HL-60 (cell line): Measurements from ENCODE around the gene LRCOL1.

Experiments used
- DNase-seq, 2 experiments: peaks; one replicate each; pipeline ENCODE4 v3.0.0-alpha.2; 2010 to 2020; ENCODE audit warnings: low read depth in 1 of 2, low spot score in 1 of 2
- H3K27ac ChIP-seq: fragments of 250-450 bp; sonication (Bioruptor Pico); replicated peaks from 2 replicates; pipeline ENCODE4 v1.5.1; 2020; ENCODE audit warnings: mild to moderate bottlenecking, moderate library complexity
- H3K27me3 ChIP-seq: fragments of 250-450 bp; sonication (Bioruptor Pico); 2 replicates; pipeline ENCODE4 v1.5.1; 2021; ENCODE audit warnings: mild to moderate bottlenecking, moderate library complexity; ENCODE audit not compliant: insufficient read depth, poor library complexity, severe bottlenecking
- H3K4me3 ChIP-seq: replicated peaks from 2 replicates; pipeline ENCODE4 v1.5.1; 2011; ENCODE audit warnings: mild to moderate bottlenecking, control low read depth, low read length; ENCODE audit not compliant: insufficient read depth
- CTCF ChIP-seq: IDR thresholded peaks from one replicate; pipeline ENCODE4 v1.5.1; 2011; ENCODE audit warnings: low read length, control low read depth, inconsistent platforms; ENCODE audit not compliant: insufficient read depth
- GABPA ChIP-seq: IDR thresholded peaks from 2 replicates; pipeline ENCODE4 v1.6.1; 2012; ENCODE audit warnings: low read depth
- POLR2AphosphoS5 ChIP-seq: IDR thresholded peaks from 2 replicates; pipeline ENCODE4 v1.6.1; 2012; ENCODE audit warnings: low read depth
- REST ChIP-seq: IDR thresholded peaks from 2 replicates; pipeline ENCODE4 v1.6.1; 2012; ENCODE audit warnings: low read depth; ENCODE audit not compliant: insufficient replicate concordance
- SPI1 ChIP-seq: IDR thresholded peaks from 2 replicates; pipeline ENCODE4 v1.6.1; 2012; ENCODE audit warnings: low read depth, mild to moderate bottlenecking, borderline replicate concordance

LRCOL1 gene

GRCh38 chr12:132588821-132589669 is 21.3 kb downstream of the LRCOL1 start:
- TF ChIP-seq POLR2AphosphoS5 = no peak
- no peak for TF ChIP-seq CTCF
- no peak for TF ChIP-seq SPI1
- no peak for TF ChIP-seq REST
- TF ChIP-seq GABPA = no peak
- H3K27me3 ChIP-seq = peaks cover 19% of the 10 kb centered on the region
- H3K27ac ChIP-seq = no peak overlapping the region
- no peak for DNase-seq
- H3K4me3 ChIP-seq = no peak overlapping the region

GRCh38 chr12:132588319-132588718 is 22.1 kb downstream of the LRCOL1 start:
- DNase-seq = no peak
- peaks cover 18% of the 10 kb centered on the region for H3K27me3 ChIP-seq
- TF ChIP-seq GABPA (no peak), CTCF (no peak), POLR2AphosphoS5 (no peak), REST (no peak), SPI1 (no peak)

GRCh38 chr12:132587781-132588180 is 22.6 kb downstream of the LRCOL1 start:
- no peak for TF ChIP-seq GABPA
- no peak for TF ChIP-seq SPI1
- TF ChIP-seq REST = no peak
- TF ChIP-seq POLR2AphosphoS5 = no peak
- TF ChIP-seq CTCF = no peak
- Histone ChIP-seq H3K27ac (no peak overlapping the region), H3K27me3 (peaks cover 18% of the 10 kb centered on the region), H3K4me3 (no peak overlapping the region)
- DNase-seq = no peak

More at GRCh38 chr12:132588319-132588718, 22.1 kb downstream of the LRCOL1 start:
- Histone ChIP-seq H3K27ac (no peak overlapping the region), H3K4me3 (no peak overlapping the region)
